AG04450 (cell line): Measurements from ENCODE around the gene ING3. TPM values are rescaled to one million over a fixed set of nuclear protein-coding genes. Genes with fewer than 3 reads are reported as not detected.

Source experiments
- CTCF ChIA-PET: fragments of 300-600, 350-600 bp; formaldehyde crosslinking; extraction: SDS; loops from one replicate; lab custom pipeline; 2022; ENCODE audit warnings: antibody characterized with exemption, inconsistent platforms; lab: Charles Lee
- POLR2A ChIA-PET: fragments of 350-600 bp; formaldehyde crosslinking; extraction: SDS; loops from one replicate; lab custom pipeline; 2021; ENCODE audit warnings: antibody characterized with exemption, inconsistent platforms; lab: Yijun Ruan, JAX
- DNase-seq: peaks from one replicate; pipeline ENCODE4 v3.0.0-alpha.2; 2011; ENCODE audit warnings: low read depth, low spot score
- H3K27ac ChIP-seq: one replicate; pipeline ENCODE4 v1.5.1; 2012; ENCODE audit warnings: low read depth, low read length, control low read depth
- H3K27me3 ChIP-seq: one replicate; pipeline ENCODE4 v1.6.0; 2012; ENCODE audit warnings: low read length; ENCODE audit not compliant: control insufficient read depth, insufficient read depth
- H3K4me3 ChIP-seq: 2 replicates; pipeline ENCODE4 v1.5.1; 2011; ENCODE audit warnings: mild to moderate bottlenecking, low read depth, low read length, control low read depth
- H3K9me3 ChIP-seq: 2 replicates; pipeline ENCODE4 v1.5.1; 2012; ENCODE audit warnings: low read length; ENCODE audit not compliant: control insufficient read depth, insufficient read depth
- polyA plus RNA-seq: library from polyadenylated mRNA; depleted of rRNA; stranded (reverse); fragments of >200 nt; gene quantifications from 2 replicates; pipeline ENCODE4 v1.2.3, GENCODE V29; 2011
- TF ChIP-seq, protein P1 (sequence below): IDR thresholded peaks from 2 replicates; pipeline ENCODE4 v1.5.1; 2011; ENCODE audit warnings: low read depth, low read length, control low read depth, inconsistent platforms

The ING3 gene
- polyA plus RNA-seq, 1 experiment, result 14.5 TPM

DNA sequence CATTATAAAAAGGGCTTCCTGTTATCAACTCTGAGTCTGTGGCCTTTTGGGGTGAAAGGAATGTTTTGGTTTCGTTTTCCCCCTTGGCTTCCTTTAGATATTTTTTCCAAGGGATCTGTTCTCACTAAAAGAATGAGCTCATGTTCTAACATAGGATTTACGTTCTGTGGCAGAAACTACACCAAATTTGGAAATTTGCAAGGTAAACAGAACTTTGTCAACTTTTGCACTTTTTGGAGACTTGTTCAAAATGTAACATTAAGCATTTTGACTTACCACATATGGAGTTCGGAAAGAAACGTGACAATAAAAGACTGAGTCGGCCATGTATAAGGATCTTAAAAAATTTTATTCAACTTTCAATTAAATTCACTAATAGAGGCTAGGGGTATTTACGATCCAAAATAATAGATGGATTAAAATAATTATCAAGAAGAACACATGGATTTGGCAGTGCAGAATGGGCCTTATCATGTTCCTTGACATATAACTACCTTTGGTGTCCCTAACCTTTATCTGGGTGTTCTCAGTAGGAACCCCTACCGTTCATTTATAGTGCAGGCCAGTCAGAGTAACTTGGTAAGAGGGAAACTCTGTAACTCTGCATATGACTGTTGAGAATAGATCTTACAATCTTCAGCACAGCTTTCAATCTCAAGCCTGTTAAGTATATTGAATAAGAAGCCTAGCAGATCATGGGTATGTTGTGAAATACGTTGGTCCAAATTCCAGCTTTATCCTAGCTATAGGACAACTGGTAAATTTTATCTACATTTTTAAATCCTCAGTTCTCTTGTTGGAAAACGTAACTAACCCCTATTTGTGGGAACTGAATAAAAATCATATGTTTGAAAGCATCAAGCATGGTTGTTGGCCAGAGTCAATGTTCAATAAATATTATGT is 49.8 kb downstream of the ING3 start:
- Histone ChIP-seq H3K9me3 (no peaks in the 10 kb centered on the region), H3K4me3 (no peak overlapping the region; the same call in 1 of the 2 replicates), H3K27ac (no peak overlapping the region), H3K27me3 (no peaks in the 10 kb centered on the region)
- DNase-seq, result no peak
- POLR2A ChIA-PET, result interaction anchor here (3.8 kb wide), 1 partner anchor 11 kb away, joined by 15 read pairs; the partner anchor contains the start of gene CPED1
- CTCF ChIA-PET, result interaction anchor here (1.7 to 6.5 kb wide), 3 partner anchors 9 to 108 kb away, joined by 5 to 62 read pairs (median 34); partner anchors contain the start of gene CPED1
- TF ChIP-seq, protein P1, sequence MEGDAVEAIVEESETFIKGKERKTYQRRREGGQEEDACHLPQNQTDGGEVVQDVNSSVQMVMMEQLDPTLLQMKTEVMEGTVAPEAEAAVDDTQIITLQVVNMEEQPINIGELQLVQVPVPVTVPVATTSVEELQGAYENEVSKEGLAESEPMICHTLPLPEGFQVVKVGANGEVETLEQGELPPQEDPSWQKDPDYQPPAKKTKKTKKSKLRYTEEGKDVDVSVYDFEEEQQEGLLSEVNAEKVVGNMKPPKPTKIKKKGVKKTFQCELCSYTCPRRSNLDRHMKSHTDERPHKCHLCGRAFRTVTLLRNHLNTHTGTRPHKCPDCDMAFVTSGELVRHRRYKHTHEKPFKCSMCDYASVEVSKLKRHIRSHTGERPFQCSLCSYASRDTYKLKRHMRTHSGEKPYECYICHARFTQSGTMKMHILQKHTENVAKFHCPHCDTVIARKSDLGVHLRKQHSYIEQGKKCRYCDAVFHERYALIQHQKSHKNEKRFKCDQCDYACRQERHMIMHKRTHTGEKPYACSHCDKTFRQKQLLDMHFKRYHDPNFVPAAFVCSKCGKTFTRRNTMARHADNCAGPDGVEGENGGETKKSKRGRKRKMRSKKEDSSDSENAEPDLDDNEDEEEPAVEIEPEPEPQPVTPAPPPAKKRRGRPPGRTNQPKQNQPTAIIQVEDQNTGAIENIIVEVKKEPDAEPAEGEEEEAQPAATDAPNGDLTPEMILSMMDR, result no peak

DNA sequence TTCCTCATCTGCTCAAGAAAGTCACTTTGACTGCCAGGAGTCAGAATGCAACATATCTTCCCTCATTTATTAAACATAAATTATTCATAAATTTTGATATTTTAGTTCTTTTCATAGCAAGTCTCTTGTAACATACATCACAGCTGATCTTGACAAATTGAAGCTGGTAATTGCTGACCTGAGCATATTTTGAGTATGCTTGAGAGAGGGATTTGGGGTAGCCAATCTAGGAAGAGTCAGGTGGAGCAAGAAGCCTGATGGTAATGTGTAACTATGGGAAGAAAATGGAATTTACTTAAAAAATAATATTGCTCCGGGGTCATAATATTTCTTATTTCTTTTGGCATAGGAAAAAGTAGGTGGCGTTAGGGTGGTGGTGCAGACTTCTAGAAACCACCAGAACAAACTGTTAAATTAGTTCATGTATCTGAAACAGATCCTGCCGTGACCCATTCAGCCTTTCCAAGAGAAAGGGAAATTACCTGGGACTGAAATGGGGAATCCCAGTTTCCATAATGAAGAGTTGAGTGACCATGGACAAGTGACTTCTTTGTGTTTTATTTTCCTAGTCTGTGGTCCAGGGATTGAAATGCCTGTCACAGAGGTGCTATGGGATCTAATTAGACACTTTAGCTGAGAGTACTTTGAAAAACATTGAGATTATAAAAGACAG is 50.8 kb downstream of the ING3 start:
- no peaks in the 10 kb centered on the region for H3K9me3 ChIP-seq
- POLR2A ChIA-PET, result interaction anchor here (3.8 kb wide), 1 partner anchor 12 kb away, joined by 15 read pairs; the partner anchor contains the start of gene CPED1
- CTCF ChIA-PET, result interaction anchor here (5.7 to 6.5 kb wide), 2 partner anchors 13 to 107 kb away, joined by 34 to 62 read pairs; partner anchors contain the start of gene CPED1
- TF ChIP-seq, protein P1, result no peak
- no peak overlapping the region for H3K4me3 ChIP-seq
- DNase-seq, result no peak
- no peak overlapping the region for H3K27ac ChIP-seq
- H3K27me3 ChIP-seq, result no peaks in the 10 kb centered on the region

DNA sequence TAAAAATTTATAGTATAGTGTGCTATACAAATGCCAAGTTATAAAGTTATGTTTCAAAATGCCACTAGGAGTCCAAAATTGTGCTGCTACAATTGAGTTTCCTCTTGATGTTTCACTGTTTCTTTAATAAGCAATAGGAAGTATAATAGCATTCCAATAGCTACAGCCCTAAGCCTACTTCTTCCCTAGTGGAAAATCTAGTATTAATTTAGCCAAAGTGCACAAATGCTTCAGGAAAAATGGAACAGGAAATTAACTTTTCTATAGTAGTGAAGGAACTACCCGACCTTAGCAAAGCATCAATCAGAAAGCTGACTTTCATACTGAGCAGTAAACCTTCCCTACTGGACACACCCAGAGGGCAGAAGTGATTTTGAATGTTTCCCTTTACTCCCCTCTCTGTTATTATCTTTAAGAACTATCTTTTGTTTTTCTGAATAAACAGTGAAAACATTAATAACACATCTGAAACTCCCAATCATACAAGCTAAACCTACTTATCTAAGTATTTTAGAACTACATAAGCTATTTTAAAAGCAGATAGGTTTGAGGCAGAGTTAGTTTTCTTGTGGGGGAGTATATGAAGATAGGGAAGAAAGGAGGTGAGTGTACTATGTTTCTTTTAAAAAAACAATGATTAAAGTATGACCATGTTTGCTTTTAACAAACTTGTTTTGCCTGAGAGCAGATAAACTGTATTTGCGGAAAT is 51.6 kb downstream of the ING3 start:
- no peaks in the 10 kb centered on the region for H3K9me3 ChIP-seq
- no peaks in the 10 kb centered on the region for H3K27me3 ChIP-seq
- POLR2A ChIA-PET, result interaction anchor here (0.6 to 3.8 kb wide), 3 partner anchors 9 to 24 kb away, joined by 3 to 15 read pairs (median 4); partner anchors contain the start of gene CPED1
- DNase-seq, result no peak
- H3K4me3 ChIP-seq, result no peak overlapping the region
- H3K27ac ChIP-seq, result peak overlapping the region; percentile 49
- TF ChIP-seq, protein P1, result no peak
- CTCF ChIA-PET, result interaction anchor here (0.6 to 6.5 kb wide), 5 partner anchors 14 to 106 kb away, joined by 3 to 62 read pairs (median 5); partner anchors contain the start of gene CPED1

DNA sequence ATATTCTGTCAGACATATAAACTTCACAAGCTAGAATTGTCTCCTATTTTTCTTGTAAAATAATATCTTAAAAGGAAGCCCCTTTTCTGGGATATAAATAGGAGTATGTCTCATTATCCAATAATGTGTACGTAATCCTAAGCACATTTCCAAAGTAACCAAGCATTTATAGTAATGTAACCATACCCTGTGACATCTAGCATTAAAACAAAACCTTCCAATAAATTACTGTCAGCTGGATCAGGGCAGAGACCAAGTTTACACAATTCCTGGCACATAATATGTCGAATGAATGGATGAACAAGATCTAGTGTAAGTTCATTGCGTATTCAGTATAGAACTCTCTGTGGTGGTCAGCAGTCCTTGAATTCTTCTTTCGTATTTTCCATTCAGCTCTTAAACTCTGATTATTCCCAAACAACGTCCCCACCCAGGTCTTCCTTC is 52.2 kb downstream of the ING3 start:
- TF ChIP-seq, protein P1, result no peak
- ChIA-PET POLR2A (interaction anchor here (0.6 to 3.8 kb wide), 3 partner anchors 9 to 24 kb away, joined by 3 to 15 read pairs (median 4); partner anchors contain the start of gene CPED1), CTCF (interaction anchor here (1.0 to 6.5 kb wide), 4 partner anchors 14 to 106 kb away, joined by 3 to 62 read pairs (median 20); partner anchors contain the start of gene CPED1)
- Histone ChIP-seq H3K27ac (no peak overlapping the region), H3K4me3 (no peak overlapping the region), H3K27me3 (no peaks in the 10 kb centered on the region), H3K9me3 (no peaks in the 10 kb centered on the region)
- no peak for DNase-seq
